ENCODE results near the gene PVALB. TPM values are rescaled to one million over a fixed set of nuclear protein-coding genes. Genes with fewer than 3 reads are reported as not detected.

Gene PVALB
- polyA plus RNA-seq, 4 donors: 3.6 to 10.5 (median 7.0) TPM

GRCh38 chr22:36775964-36776669 lies 40.7 kb downstream of the PVALB start, which contains the start of gene IFT27:
Gene IFT27 (minus strand): TSS chr22:36776119. CDS start chr22:36775707, 412 bp downstream.
- DNase-seq (ENCODE audit: low read depth in 4 of 4, low spot score in 3 of 4): peak; percentile 96 to 100 (median 100)

GRCh38 chr22:36775586-36775963 lies 41.3 kb downstream of the PVALB start:
- DNase-seq (ENCODE audit: low read depth in 4 of 4, low spot score in 3 of 4): peak in 1 of 4 donors; percentile 38

GRCh38 chr22:36773935-36774334 lies 42.9 kb downstream of the PVALB start:
- DNase-seq (ENCODE audit: low read depth in 4 of 4, low spot score in 3 of 4): no peak

GRCh38 chr22:36772451-36772850 lies 44.4 kb downstream of the PVALB start:
- DNase-seq (ENCODE audit: low read depth in 4 of 4, low spot score in 3 of 4): no peak

GRCh38 chr22:36771356-36772063 lies 45.3 kb downstream of the PVALB start:
- no peak for DNase-seq (ENCODE audit: low read depth in 4 of 4, low spot score in 3 of 4)

- no peak for DNase-seq (ENCODE audit: low read depth in 4 of 4, low spot score in 3 of 4)
Observed at GRCh38 chr22:36770513-36771231, 46.2 kb downstream of the PVALB start.

- DNase-seq (ENCODE audit: low read depth in 4 of 4, low spot score in 3 of 4): no peak
Observed at GRCh38 chr22:36769541-36770512, 47.0 kb downstream of the PVALB start.

GRCh38 chr22:36768616-36769015 lies 48.2 kb downstream of the PVALB start:
- no peak for DNase-seq (ENCODE audit: low read depth in 4 of 4, low spot score in 3 of 4)

- no peak for DNase-seq (ENCODE audit: low read depth in 4 of 4, low spot score in 3 of 4)
Observed at GRCh38 chr22:36768141-36768540, 48.7 kb downstream of the PVALB start.

GRCh38 chr22:36767035-36767775 lies 49.6 kb downstream of the PVALB start:
- no peak for DNase-seq (ENCODE audit: low read depth in 4 of 4, low spot score in 3 of 4)

- DNase-seq (ENCODE audit: low read depth in 4 of 4, low spot score in 3 of 4): no peak
Observed at GRCh38 chr22:36765943-36766450, 50.8 kb downstream of the PVALB start.

- DNase-seq (ENCODE audit: low read depth in 4 of 4, low spot score in 3 of 4): no peak
Observed at GRCh38 chr22:36765131-36765942, 51.5 kb downstream of the PVALB start.

GRCh38 chr22:36764641-36765040 lies 52.2 kb downstream of the PVALB start:
- DNase-seq (ENCODE audit: low read depth in 4 of 4, low spot score in 3 of 4): no peak

- no peak for DNase-seq (ENCODE audit: low read depth in 4 of 4, low spot score in 3 of 4)
Observed at GRCh38 chr22:36764060-36764459, 52.8 kb downstream of the PVALB start.

- DNase-seq (ENCODE audit: low read depth in 4 of 4, low spot score in 3 of 4): no peak
Observed at GRCh38 chr22:36763576-36763975, 53.3 kb downstream of the PVALB start.

GRCh38 chr22:36762687-36763260 lies 54.1 kb downstream of the PVALB start:
- no peak for DNase-seq (ENCODE audit: low read depth in 4 of 4, low spot score in 3 of 4)

GRCh38 chr22:36761553-36762240 lies 55.1 kb downstream of the PVALB start:
- DNase-seq (ENCODE audit: low read depth in 4 of 4, low spot score in 3 of 4): no peak

- DNase-seq (ENCODE audit: low read depth in 4 of 4, low spot score in 3 of 4): no peak
Observed at GRCh38 chr22:36760786-36761185, 56.0 kb downstream of the PVALB start.
